ENCODE results near the gene SLC9A3. TPM values are rescaled to one million over a fixed set of nuclear protein-coding genes. Genes with fewer than 3 reads are reported as not detected.
A peak's percentile ranks its signal among the peaks of the same experiment; 100 is the strongest.
"Not testable (repeated sequence)": the region's sequence is repeated elsewhere in the genome, so short reads cannot be mapped to it uniquely, and the experiment has no call there.

Gene SLC9A3
- total RNA-seq, 1 donor from 2014 or later: 1.2 TPM

GRCh38 chr5:477247-477646 is 47.0 kb downstream of the SLC9A3 start:
- Mint-ChIP-seq H3K4me3 (ENCODE audit: unreplicated experiment) (no peak overlapping the region), H3K9me3 (ENCODE audit: unreplicated experiment) (no peaks in the 10 kb centered on the region)

GRCh38 chr5:476814-477175 is 47.5 kb downstream of the SLC9A3 start:
- no peak overlapping the region for H3K27ac Mint-ChIP-seq (ENCODE audit: unreplicated experiment)
- H3K4me1 Mint-ChIP-seq (ENCODE audit: unreplicated experiment): peaks cover 8% of the 10 kb centered on the region
- H3K4me3 Mint-ChIP-seq (ENCODE audit: unreplicated experiment): no peak overlapping the region
- H3K27me3 Mint-ChIP-seq (ENCODE audit: unreplicated experiment): no peaks in the 10 kb centered on the region
- no peaks in the 10 kb centered on the region for H3K36me3 Mint-ChIP-seq (ENCODE audit: unreplicated experiment)
- DNase-seq (ENCODE audit: extremely low spot score, unreplicated experiment): no peak
- no peaks in the 10 kb centered on the region for H3K9me3 Mint-ChIP-seq (ENCODE audit: unreplicated experiment)
- TF ChIP-seq CTCF (IDR thresholded peaks at IDR 0.05): no peak

More at GRCh38 chr5:477247-477646, 47.0 kb downstream of the SLC9A3 start:
- no peak for DNase-seq (ENCODE audit: extremely low spot score, unreplicated experiment)
- H3K27me3 Mint-ChIP-seq (ENCODE audit: unreplicated experiment): no peaks in the 10 kb centered on the region
- no peak for TF ChIP-seq CTCF (IDR thresholded peaks at IDR 0.05)
- H3K27ac Mint-ChIP-seq (ENCODE audit: unreplicated experiment): no peak overlapping the region
- peaks cover 5% of the 10 kb centered on the region for H3K4me1 Mint-ChIP-seq (ENCODE audit: unreplicated experiment)
- H3K36me3 Mint-ChIP-seq (ENCODE audit: unreplicated experiment): no peaks in the 10 kb centered on the region

- H3K4me3 Mint-ChIP-seq (ENCODE audit: unreplicated experiment): peak overlapping the region; percentile 14
- H3K27me3 Mint-ChIP-seq (ENCODE audit: unreplicated experiment): no peaks in the 10 kb centered on the region
Measured at GRCh38 chr5:476102-476813, 48.0 kb downstream of the SLC9A3 start.

DNA sequence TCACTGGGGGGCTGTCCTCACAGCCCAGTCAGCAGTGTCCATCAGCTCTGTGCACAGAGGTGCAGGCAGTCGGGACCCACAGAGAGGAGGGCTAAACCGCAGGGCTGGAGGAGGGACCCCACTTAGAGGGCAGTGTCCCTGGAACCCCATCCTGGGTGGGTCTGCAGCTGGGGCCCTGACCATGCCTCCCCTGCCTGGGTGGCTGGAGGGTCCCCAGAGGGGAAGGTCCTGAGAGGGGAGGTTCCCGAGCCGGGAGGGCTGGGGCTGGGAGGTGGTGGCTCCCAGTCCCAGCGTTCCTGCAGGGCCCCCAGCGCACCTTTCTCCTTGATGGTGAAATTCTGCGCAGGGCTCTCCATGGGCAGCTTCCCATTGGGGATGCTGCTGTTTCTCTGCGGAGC is 48.5 kb downstream of the SLC9A3 start:
- Mint-ChIP-seq H3K27me3 (ENCODE audit: unreplicated experiment) (no peaks in the 10 kb centered on the region), H3K4me1 (ENCODE audit: unreplicated experiment) (peaks cover 15% of the 10 kb centered on the region), H3K27ac (ENCODE audit: unreplicated experiment) (no peak overlapping the region), H3K4me3 (ENCODE audit: unreplicated experiment) (peak overlapping the region; percentile 40), H3K36me3 (ENCODE audit: unreplicated experiment) (peaks cover 2% of the 10 kb centered on the region), H3K9me3 (ENCODE audit: unreplicated experiment) (no peaks in the 10 kb centered on the region)
- DNase-seq (ENCODE audit: extremely low spot score, unreplicated experiment): no peak
- no peak for TF ChIP-seq CTCF (IDR thresholded peaks at IDR 0.05)

More at GRCh38 chr5:476102-476813, 48.0 kb downstream of the SLC9A3 start:
- Mint-ChIP-seq H3K27ac (ENCODE audit: unreplicated experiment) (no peak overlapping the region), H3K9me3 (ENCODE audit: unreplicated experiment) (no peaks in the 10 kb centered on the region), H3K4me1 (ENCODE audit: unreplicated experiment) (peaks cover 11% of the 10 kb centered on the region), H3K36me3 (ENCODE audit: unreplicated experiment) (no peaks in the 10 kb centered on the region)
- TF ChIP-seq CTCF (IDR thresholded peaks at IDR 0.05): no peak
- DNase-seq (ENCODE audit: extremely low spot score, unreplicated experiment): no peak

DNA sequence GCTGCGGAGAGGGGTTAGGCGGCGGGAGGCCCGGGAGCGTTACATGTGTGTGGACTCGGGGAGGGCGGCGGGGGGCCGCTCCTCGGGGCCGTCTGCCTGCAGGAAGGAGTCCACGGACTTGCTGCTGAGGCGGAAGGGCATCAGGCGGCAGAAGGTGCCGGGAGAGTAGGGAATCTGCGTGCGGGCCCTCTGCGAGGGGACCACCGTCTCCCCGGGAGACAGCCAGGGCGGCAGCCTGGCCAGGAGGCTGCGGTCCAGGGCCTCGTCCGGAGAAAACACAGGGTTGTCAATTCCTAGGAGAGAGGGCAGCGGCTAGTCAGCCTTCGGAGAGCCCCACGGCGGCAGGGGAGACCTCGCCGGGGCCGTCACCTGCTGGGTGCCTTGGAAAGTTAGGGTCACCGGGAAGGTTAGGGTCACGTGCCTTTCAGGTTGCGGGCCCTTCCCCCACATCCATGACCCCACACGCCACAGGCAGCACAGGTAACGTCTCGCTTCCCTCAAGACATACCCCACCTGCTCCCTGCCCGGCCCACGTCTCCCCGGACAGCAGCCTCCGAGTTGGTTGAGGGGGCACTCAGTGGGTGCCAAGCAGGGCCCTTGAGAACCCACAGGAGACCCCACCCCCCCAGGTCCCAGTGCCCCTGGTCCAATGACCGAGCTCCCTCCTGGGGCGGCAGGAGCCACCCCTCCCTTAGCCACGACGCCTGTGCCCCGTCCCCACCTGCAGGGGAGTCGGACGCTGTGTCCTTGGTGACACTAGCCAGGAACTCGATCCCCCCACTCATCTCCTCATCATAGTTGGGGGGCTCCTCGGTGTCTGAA is 49.2 kb downstream of the SLC9A3 start:
- Mint-ChIP-seq H3K36me3 (ENCODE audit: unreplicated experiment) (peaks cover 3% of the 10 kb centered on the region), H3K27ac (ENCODE audit: unreplicated experiment) (no peak overlapping the region), H3K4me3 (ENCODE audit: unreplicated experiment) (peak overlapping the region; percentile 61), H3K4me1 (ENCODE audit: unreplicated experiment) (peaks cover 19% of the 10 kb centered on the region), H3K27me3 (ENCODE audit: unreplicated experiment) (no peaks in the 10 kb centered on the region), H3K9me3 (ENCODE audit: unreplicated experiment) (no peaks in the 10 kb centered on the region)
- DNase-seq (ENCODE audit: extremely low spot score, unreplicated experiment): no peak
- TF ChIP-seq CTCF (IDR thresholded peaks at IDR 0.05): no peak

DNA sequence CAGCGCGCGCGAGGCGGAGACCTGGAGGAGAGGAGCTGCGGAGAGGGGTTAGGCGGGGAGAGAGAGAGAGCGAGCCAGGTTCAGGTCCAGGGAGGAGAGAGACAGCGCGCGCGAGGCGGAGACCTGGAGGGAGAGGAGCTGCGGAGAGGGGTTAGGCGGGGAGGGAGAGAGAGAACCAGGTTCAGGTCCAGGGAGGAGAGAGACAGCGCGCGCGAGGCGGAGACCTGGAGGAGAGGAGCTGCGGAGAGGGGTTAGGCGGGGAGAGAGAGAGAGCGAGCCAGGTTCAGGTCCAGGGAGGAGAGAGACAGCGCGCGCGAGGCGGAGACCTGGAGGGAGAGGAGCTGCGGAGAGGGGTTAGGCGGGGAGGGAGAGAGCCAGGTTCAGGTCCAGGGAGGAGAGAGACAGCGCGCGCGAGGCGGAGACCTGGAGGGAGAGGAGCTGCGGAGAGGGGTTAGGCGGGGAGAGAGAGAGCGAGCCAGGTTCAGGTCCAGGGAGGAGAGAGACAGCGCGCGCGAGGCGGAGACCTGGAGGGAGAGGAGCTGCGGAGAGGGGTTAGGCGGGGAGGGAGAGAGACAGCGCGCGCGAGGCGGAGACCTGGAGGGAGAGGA is 49.9 kb downstream of the SLC9A3 start:
- H3K36me3 Mint-ChIP-seq (ENCODE audit: unreplicated experiment); DNase-seq (ENCODE audit: extremely low spot score, unreplicated experiment); H3K27ac Mint-ChIP-seq (ENCODE audit: unreplicated experiment); H3K9me3 Mint-ChIP-seq (ENCODE audit: unreplicated experiment); H3K27me3 Mint-ChIP-seq (ENCODE audit: unreplicated experiment): not testable (repeated sequence)
- H3K4me3 Mint-ChIP-seq (ENCODE audit: unreplicated experiment): peak overlapping the region; percentile 87
- peaks cover 19% of the 10 kb centered on the region for H3K4me1 Mint-ChIP-seq (ENCODE audit: unreplicated experiment)
